GM21360 (cell line): ENCODE measurements around the gene NDUFAF3.
A peak's percentile ranks its signal among the peaks of the same experiment; 100 is the strongest.
"Not testable (repeated sequence)": the region's sequence is repeated elsewhere in the genome, so short reads cannot be mapped to it uniquely, and the experiment has no call there.

ENCODE experiments used
- ATAC-seq: cut with Tn5 transposase; IDR thresholded peaks from one replicate; pipeline ENCODE4 v1.9.1; 2021; ENCODE audit warnings: mild to moderate bottlenecking, moderate library complexity; ENCODE audit not compliant: unreplicated experiment

Gene NDUFAF3

GRCh38 chr3:48999085-48999858 is 22.6 kb upstream of the NDUFAF3 start:
- ATAC-seq, result no peak

- no peak for ATAC-seq
These were observed 20.8 kb upstream of the NDUFAF3 start for GRCh38 chr3:49001155-49001554.

GRCh38 chr3:49004352-49005302 is 17.3 kb upstream of the NDUFAF3 start:
- ATAC-seq, result no peak

GRCh38 chr3:49005303-49005680 is 16.6 kb upstream of the NDUFAF3 start:
- ATAC-seq, result no peak

GRCh38 chr3:49005998-49006397 is 15.9 kb upstream of the NDUFAF3 start:
- ATAC-seq, result no peak

GRCh38 chr3:49006408-49007067 is 15.4 kb upstream of the NDUFAF3 start:
- ATAC-seq, result no peak

GRCh38 chr3:49007068-49007770 is 14.7 kb upstream of the NDUFAF3 start, which contains the start of gene WDR6:
TSS of gene WDR6 (plus strand) at chr3:49007391. CDS start at chr3:49007432, 41 bp downstream.
- peak; percentile 79 for ATAC-seq

- ATAC-seq, result peak; percentile 48
These were observed 14.0 kb upstream of the NDUFAF3 start for GRCh38 chr3:49007771-49008528.

GRCh38 chr3:49008627-49009026 is 13.3 kb upstream of the NDUFAF3 start:
- ATAC-seq, result not testable (repeated sequence)

- no peak for ATAC-seq
These were observed 12.5 kb upstream of the NDUFAF3 start for GRCh38 chr3:49009396-49009795.

GRCh38 chr3:49012441-49013017 is 9.4 kb upstream of the NDUFAF3 start:
- ATAC-seq, result no peak

GRCh38 chr3:49013113-49013737 is 8.7 kb upstream of the NDUFAF3 start:
- no peak for ATAC-seq

- no peak for ATAC-seq
These were observed 7.9 kb upstream of the NDUFAF3 start for GRCh38 chr3:49013738-49014660.

GRCh38 chr3:49015072-49015471 is 6.8 kb upstream of the NDUFAF3 start:
- no peak for ATAC-seq

- no peak for ATAC-seq
These were observed 6.2 kb upstream of the NDUFAF3 start for GRCh38 chr3:49015765-49016164.

GRCh38 chr3:49016414-49017228 is 5.3 kb upstream of the NDUFAF3 start:
- no peak for ATAC-seq
